ENCODE data around the gene SAXO1.

Gene SAXO1

DNA sequence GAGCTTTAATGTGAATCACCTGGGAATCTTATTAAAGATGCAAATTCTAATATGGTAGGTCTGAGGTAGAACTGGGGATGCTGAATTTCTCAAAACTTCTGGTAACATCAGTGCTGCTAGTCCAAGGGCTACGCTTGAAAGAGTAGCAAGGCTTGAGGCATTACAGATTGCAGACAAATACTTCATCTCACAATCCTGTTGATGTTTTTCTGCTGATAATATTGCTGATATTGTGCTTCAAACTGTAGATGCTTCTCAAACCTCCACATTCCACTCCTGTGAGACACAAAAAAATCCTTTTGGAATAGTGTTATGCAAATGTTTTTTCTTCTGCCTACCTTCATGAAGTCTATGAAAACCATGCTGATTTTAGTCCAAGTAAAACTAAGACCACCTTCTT is 139.5 kb downstream of the SAXO1 start:
- no peak for TF ChIP-seq EZH2 (IDR thresholded peaks at IDR 0.05)
- TF ChIP-seq POLR2AphosphoS5 (IDR thresholded peaks at IDR 0.05; ENCODE audit: borderline replicate concordance, low read depth, low read length), result no peak
- TF ChIP-seq FOXP2 (optimal IDR thresholded peaks at IDR 0.05; ENCODE audit: control extremely low read depth, extremely low read length, insufficient read depth), result no peak
- no peak overlapping the region for H3K9ac ChIP-seq (ENCODE audit: insufficient read length)
- no peak for DNase-seq (ENCODE audit: low read depth, low spot score)
- H3K9me3 ChIP-seq (ENCODE audit: low read depth, low read length), result no peaks in the 10 kb centered on the region
- no peak overlapping the region for H3K27ac ChIP-seq
- no peaks in the 10 kb centered on the region for H3K36me3 ChIP-seq (ENCODE audit: insufficient read depth, low read length)
- no peak overlapping the region for H3K4me3 ChIP-seq

DNA sequence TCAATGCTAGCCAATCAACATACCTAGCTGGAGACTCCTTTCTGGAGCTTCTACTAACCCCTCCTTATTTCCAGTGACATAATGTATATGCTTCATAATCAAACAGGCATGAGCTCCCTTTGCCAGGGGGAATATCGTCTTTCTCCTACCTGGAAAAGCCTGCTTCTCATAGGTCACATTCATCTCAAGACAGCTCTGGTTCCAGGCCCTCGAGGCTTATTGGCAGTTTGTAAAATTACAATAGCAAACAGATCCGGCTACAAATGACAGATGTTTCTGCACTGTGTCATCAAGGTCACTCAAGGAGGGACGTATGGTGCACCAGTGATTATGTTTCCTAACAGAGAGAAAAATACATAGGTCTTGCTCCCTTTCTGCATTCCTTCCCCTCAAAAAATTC is 140.0 kb downstream of the SAXO1 start:
- Histone ChIP-seq H3K27ac (no peak overlapping the region), H3K36me3 (ENCODE audit: insufficient read depth, low read length) (no peaks in the 10 kb centered on the region), H3K9me3 (ENCODE audit: low read depth, low read length) (no peaks in the 10 kb centered on the region), H3K4me3 (no peak overlapping the region), H3K9ac (ENCODE audit: insufficient read length) (no peak overlapping the region)
- no peak for DNase-seq (ENCODE audit: low read depth, low spot score)
- TF ChIP-seq POLR2AphosphoS5 (IDR thresholded peaks at IDR 0.05; ENCODE audit: borderline replicate concordance, low read depth, low read length), result no peak
- no peak for TF ChIP-seq EZH2 (IDR thresholded peaks at IDR 0.05)
- no peak for TF ChIP-seq FOXP2 (optimal IDR thresholded peaks at IDR 0.05; ENCODE audit: control extremely low read depth, extremely low read length, insufficient read depth)

DNA sequence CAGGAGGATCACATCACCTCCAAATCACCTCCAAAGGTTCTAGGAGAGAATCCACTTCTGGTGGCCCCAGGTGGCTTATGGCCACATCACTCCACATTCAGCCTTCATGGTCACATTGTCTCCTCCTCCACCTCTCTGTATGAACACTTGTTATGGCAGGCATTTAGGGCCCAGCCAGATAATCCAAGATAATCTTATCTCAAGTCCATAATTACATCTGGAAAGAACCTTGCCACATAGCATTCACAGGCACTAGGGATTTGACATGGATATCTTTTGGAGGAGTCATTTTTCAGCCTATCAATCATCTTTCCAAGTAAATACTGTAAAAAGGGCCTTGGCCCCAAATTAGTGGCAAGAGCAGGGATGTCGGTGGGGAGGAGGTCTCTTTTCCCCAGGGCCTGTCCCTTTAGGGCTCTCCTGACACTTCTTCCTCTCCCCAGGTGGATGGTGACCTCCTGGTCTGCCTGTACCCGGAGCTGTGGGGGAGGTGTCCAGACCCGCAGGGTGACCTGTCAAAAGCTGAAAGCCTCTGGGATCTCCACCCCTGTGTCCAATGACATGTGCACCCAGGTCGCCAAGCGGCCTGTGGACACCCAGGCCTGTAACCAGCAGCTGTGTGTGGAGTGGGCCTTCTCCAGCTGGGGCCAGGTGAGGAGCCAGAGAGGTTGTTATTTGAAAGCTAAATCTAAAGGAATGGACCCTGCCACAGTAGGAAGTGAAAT is 140.9 kb downstream of the SAXO1 start:
- Histone ChIP-seq H3K27ac (no peak overlapping the region), H3K4me3 (no peak overlapping the region), H3K9ac (ENCODE audit: insufficient read length) (no peak overlapping the region), H3K36me3 (ENCODE audit: insufficient read depth, low read length) (no peaks in the 10 kb centered on the region), H3K9me3 (ENCODE audit: low read depth, low read length) (no peaks in the 10 kb centered on the region)
- no peak for DNase-seq (ENCODE audit: low read depth, low spot score)
- no peak for TF ChIP-seq FOXP2 (optimal IDR thresholded peaks at IDR 0.05; ENCODE audit: control extremely low read depth, extremely low read length, insufficient read depth)
- TF ChIP-seq EZH2 (IDR thresholded peaks at IDR 0.05), result no peak
- TF ChIP-seq POLR2AphosphoS5 (IDR thresholded peaks at IDR 0.05; ENCODE audit: borderline replicate concordance, low read depth, low read length), result no peak

DNA sequence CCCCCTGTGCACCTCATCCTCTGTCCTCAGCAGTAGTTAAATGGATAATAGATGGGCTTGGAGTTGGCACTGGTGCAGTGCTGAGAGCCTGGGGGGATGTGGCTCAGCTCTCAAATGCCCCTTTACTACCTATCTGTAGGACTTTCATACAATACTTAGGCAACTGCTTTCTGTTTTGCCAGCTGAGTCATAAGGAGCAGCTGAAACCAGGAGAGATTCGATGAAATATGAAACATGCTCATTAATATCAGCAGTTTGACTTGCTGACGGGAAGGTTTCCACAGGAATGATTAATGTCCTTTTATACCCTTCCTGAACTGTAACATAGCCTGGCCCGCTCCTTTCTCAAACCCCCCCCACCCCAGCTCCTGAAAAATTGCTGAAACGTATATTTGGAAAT is 142.6 kb downstream of the SAXO1 start:
- H3K27ac ChIP-seq, result no peak overlapping the region
- no peak overlapping the region for H3K4me3 ChIP-seq
- DNase-seq (ENCODE audit: low read depth, low spot score), result no peak

DNA sequence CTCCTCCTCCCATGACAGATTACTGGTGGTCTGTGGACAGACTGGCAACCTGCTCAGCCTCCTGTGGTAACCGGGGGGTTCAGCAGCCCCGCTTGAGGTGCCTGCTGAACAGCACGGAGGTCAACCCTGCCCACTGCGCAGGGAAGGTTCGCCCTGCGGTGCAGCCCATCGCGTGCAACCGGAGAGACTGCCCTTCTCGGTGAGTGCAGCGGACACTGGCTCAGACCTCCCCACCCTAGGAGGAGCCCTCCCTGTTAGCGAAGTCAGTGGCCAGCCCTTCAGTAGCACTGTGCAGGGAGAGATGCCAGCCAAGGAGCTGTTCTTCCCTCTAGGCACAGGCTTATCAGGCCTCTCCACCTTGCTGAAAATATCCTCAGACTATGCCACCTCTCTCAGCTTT is 143.5 kb downstream of the SAXO1 start:
- Histone ChIP-seq H3K9ac (ENCODE audit: insufficient read length) (no peak overlapping the region), H3K4me3 (no peak overlapping the region), H3K27ac (no peak overlapping the region), H3K9me3 (ENCODE audit: low read depth, low read length) (no peaks in the 10 kb centered on the region), H3K36me3 (ENCODE audit: insufficient read depth, low read length) (no peaks in the 10 kb centered on the region)
- no peak for DNase-seq (ENCODE audit: low read depth, low spot score)
- no peak for TF ChIP-seq FOXP2 (optimal IDR thresholded peaks at IDR 0.05; ENCODE audit: control extremely low read depth, extremely low read length, insufficient read depth)
- no peak for TF ChIP-seq EZH2 (IDR thresholded peaks at IDR 0.05)
- no peak for TF ChIP-seq POLR2AphosphoS5 (IDR thresholded peaks at IDR 0.05; ENCODE audit: borderline replicate concordance, low read depth, low read length)

More for the DNA sequence above, 142.6 kb downstream of the SAXO1 start:
- Histone ChIP-seq H3K9ac (ENCODE audit: insufficient read length) (no peak overlapping the region), H3K36me3 (ENCODE audit: insufficient read depth, low read length) (no peaks in the 10 kb centered on the region), H3K9me3 (ENCODE audit: low read depth, low read length) (no peaks in the 10 kb centered on the region)
- TF ChIP-seq EZH2 (IDR thresholded peaks at IDR 0.05) (no peak), FOXP2 (optimal IDR thresholded peaks at IDR 0.05; ENCODE audit: control extremely low read depth, extremely low read length, insufficient read depth) (no peak), POLR2AphosphoS5 (IDR thresholded peaks at IDR 0.05; ENCODE audit: borderline replicate concordance, low read depth, low read length) (no peak)

DNA sequence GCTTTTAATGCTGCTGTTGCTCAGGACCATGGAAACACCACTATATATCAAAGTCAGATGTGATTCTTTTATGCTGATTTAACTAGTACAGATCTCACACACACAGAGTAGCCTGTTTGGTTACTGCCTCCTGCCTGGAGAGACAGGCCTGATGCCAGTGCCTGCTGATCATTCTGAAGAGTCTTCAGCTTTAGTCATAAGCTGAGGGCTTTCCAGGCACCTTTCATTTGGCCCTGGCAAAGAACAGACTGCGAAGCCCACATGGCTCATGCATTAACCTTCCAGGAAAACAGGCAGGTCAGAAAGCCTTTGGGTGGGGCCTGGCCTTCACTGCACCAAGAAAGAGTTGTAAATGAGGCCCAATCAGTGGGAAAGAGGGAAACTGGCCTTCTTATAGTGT is 144.7 kb downstream of the SAXO1 start:
- no peak overlapping the region for H3K4me3 ChIP-seq
- H3K9ac ChIP-seq (ENCODE audit: insufficient read length), result no peak overlapping the region
- no peaks in the 10 kb centered on the region for H3K36me3 ChIP-seq (ENCODE audit: insufficient read depth, low read length)
- H3K9me3 ChIP-seq (ENCODE audit: low read depth, low read length), result no peaks in the 10 kb centered on the region
- no peak overlapping the region for H3K27ac ChIP-seq
- no peak for TF ChIP-seq EZH2 (IDR thresholded peaks at IDR 0.05)
- TF ChIP-seq FOXP2 (optimal IDR thresholded peaks at IDR 0.05; ENCODE audit: control extremely low read depth, extremely low read length, insufficient read depth), result no peak
- TF ChIP-seq POLR2AphosphoS5 (IDR thresholded peaks at IDR 0.05; ENCODE audit: borderline replicate concordance, low read depth, low read length), result no peak
- no peak for DNase-seq (ENCODE audit: low read depth, low spot score)

DNA sequence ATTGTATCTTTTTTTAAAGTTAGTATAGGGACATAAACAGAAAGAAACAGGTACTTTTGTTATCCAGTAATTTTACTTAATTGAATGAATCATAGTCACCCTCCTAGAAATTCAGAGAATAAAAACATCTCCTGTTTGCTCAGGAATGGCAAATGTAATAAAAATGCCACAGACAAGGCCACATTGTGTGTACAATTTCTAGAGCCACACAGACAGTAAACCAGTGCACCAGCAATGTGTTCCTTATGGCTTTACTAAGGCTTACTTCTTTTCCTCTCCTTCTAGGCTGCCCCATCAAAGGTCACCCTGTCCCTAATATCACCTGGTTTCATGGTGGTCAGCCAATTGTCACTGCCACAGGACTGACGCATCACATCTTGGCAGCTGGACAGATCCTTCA is 145.5 kb downstream of the SAXO1 start:
- no peak overlapping the region for H3K27ac ChIP-seq
- DNase-seq (ENCODE audit: low read depth, low spot score), result no peak
- no peak for TF ChIP-seq FOXP2 (optimal IDR thresholded peaks at IDR 0.05; ENCODE audit: control extremely low read depth, extremely low read length, insufficient read depth)
- no peak for TF ChIP-seq EZH2 (IDR thresholded peaks at IDR 0.05)
- no peak for TF ChIP-seq POLR2AphosphoS5 (IDR thresholded peaks at IDR 0.05; ENCODE audit: borderline replicate concordance, low read depth, low read length)
- H3K9me3 ChIP-seq (ENCODE audit: low read depth, low read length), result no peaks in the 10 kb centered on the region
- H3K36me3 ChIP-seq (ENCODE audit: insufficient read depth, low read length), result no peaks in the 10 kb centered on the region
- no peak overlapping the region for H3K4me3 ChIP-seq
- H3K9ac ChIP-seq (ENCODE audit: insufficient read length), result no peak overlapping the region

DNA sequence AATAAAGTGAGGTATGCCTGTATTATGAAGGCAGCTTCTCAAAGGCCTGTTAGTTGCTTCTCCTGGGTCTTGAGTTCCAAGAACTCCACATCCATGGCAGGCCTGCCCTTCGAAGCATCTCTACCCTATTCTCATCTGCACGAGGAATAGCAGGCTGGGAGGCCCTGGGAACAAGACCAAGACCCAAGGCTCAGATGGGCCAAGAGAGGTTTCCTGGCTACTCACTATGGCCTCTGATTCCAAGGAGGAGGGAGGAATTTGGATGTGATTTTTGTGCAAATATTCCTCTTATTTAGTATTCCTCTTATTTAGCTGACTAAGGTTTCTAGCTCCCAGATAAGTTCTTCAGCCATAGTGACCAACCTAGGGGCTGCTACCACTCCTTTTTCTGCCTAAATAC is 151.3 kb downstream of the SAXO1 start:
- Histone ChIP-seq H3K36me3 (ENCODE audit: insufficient read depth, low read length) (no peaks in the 10 kb centered on the region), H3K9ac (ENCODE audit: insufficient read length) (no peak overlapping the region), H3K9me3 (ENCODE audit: low read depth, low read length) (no peaks in the 10 kb centered on the region), H3K27ac (no peak overlapping the region), H3K4me3 (no peak overlapping the region)
- TF ChIP-seq EZH2 (IDR thresholded peaks at IDR 0.05) (no peak), POLR2AphosphoS5 (IDR thresholded peaks at IDR 0.05; ENCODE audit: borderline replicate concordance, low read depth, low read length) (no peak), FOXP2 (optimal IDR thresholded peaks at IDR 0.05; ENCODE audit: control extremely low read depth, extremely low read length, insufficient read depth) (no peak)
- no peak for DNase-seq (ENCODE audit: low read depth, low spot score)

DNA sequence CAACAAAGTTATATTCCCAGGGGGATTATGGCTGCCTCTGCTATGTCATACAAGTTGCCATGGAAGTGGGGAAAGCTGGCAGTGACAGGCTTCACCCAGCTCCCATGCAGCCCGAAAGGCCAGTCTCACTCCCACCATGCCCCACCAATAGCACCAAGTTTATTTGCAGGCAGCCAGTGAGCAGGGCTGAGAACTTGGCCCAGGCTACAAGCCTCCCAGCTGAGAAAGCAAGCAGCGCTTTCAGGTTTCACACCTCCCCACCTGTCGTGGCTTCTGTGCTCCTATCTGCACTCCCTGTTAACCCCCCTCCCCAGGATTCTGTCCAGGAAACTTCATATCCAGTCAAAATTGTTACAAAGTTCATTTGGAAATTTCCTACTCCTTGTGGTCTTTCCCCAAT is 155.0 kb downstream of the SAXO1 start:
- H3K36me3 ChIP-seq (ENCODE audit: insufficient read depth, low read length), result no peaks in the 10 kb centered on the region
- no peaks in the 10 kb centered on the region for H3K9me3 ChIP-seq (ENCODE audit: low read depth, low read length)
- no peak for DNase-seq (ENCODE audit: low read depth, low spot score)
- TF ChIP-seq EZH2 (IDR thresholded peaks at IDR 0.05) (no peak), POLR2AphosphoS5 (IDR thresholded peaks at IDR 0.05; ENCODE audit: borderline replicate concordance, low read depth, low read length) (no peak), FOXP2 (optimal IDR thresholded peaks at IDR 0.05; ENCODE audit: control extremely low read depth, extremely low read length, insufficient read depth) (no peak)
- H3K9ac ChIP-seq (ENCODE audit: insufficient read length), result no peak overlapping the region
- no peak overlapping the region for H3K4me3 ChIP-seq
- no peak overlapping the region for H3K27ac ChIP-seq
